Right atrium auricular region (tissue), 2 donors: Measurements from ENCODE around the gene SLC27A1. TPM values are rescaled to one million over a fixed set of nuclear protein-coding genes. Genes with fewer than 3 reads are reported as not detected.
"Not testable (repeated sequence)": the region's sequence is repeated elsewhere in the genome, so short reads cannot be mapped to it uniquely, and the experiment has no call there.

Experiments
- DNase-seq: peaks from one replicate; pipeline ENCODE4 v3.0.0-alpha.2; 2019; ENCODE audit warnings: low spot score
- H3K27ac ChIP-seq, 2 donors: fragments of 200-600 bp; sonication (generic); 1 replicate in 1 of 2; 2 replicates in 1 of 2; pipeline ENCODE4 v1.5.1; 2016 to 2019
- H3K27me3 ChIP-seq, 2 donors: fragments of 200-600 bp; sonication (generic); one replicate each; pipeline versions ENCODE4 v1.5.1 to v1.6.0; 2017 to 2019
- H3K36me3 ChIP-seq: fragments of 200-600 bp; sonication (generic); one replicate; pipeline ENCODE4 v1.5.1; 2016
- H3K4me1 ChIP-seq, 2 donors: fragments of 200-600 bp; sonication (generic); one replicate each; pipeline versions ENCODE4 v1.5.1 to v1.6.0; 2017 to 2019
- H3K4me3 ChIP-seq, 2 donors: fragments of 200-600 bp; sonication (generic); 1 replicate in 1 of 2; 2 replicates in 1 of 2; pipeline ENCODE4 v1.5.1; 2017 to 2019; ENCODE audit warnings: mild to moderate bottlenecking in 1 of 2, moderate library complexity in 1 of 2
- H3K9me3 ChIP-seq, 2 donors: fragments of 200-600 bp; sonication (generic); one replicate each; pipeline ENCODE4 v1.5.1; 2019
- CTCF ChIP-seq, 2 donors: fragments of 200-600 bp; sonication (generic); IDR thresholded peaks; one replicate each; pipeline ENCODE4 v1.5.1; 2019; ENCODE audit warnings: antibody characterized with exemption in 2 of 2
- total RNA-seq, 2 donors: library from RNA; depleted of rRNA; stranded (reverse); fragments of >200 nt; gene quantifications; one replicate each; pipeline ENCODE4 v1.1.0, GENCODE V29; 2016

SLC27A1 gene
- total RNA-seq, 2 donors from 2014 or later, result 31.2 to 65.6 TPM

- DNase-seq, result no peak
- no peak for TF ChIP-seq CTCF (IDR thresholded peaks at IDR 0.05)
- peak overlapping the region; percentile 99 to 100 for H3K27ac ChIP-seq
These were observed 40.1 kb downstream of the SLC27A1 start for GRCh38 chr19:17510220-17510993.

GRCh38 chr19:17511724-17512573 is 41.6 kb downstream of the SLC27A1 start:
- Histone ChIP-seq H3K9me3 (no peaks in the 10 kb centered on the region), H3K4me1 (peaks cover 0 to 29% of the 10 kb centered on the region in 2 donors), H3K27ac (peak overlapping the region; percentile 99 to 100), H3K4me3 (peak overlapping the region; percentile 98 to 99), H3K27me3 (no peaks in the 10 kb centered on the region), H3K36me3 (peaks cover 8% of the 10 kb centered on the region)
- peak; percentile 83 for DNase-seq
- TF ChIP-seq CTCF (IDR thresholded peaks at IDR 0.05), result peak in 1 of 2 donors; percentile 61

More at GRCh38 chr19:17510220-17510993, 40.1 kb downstream of the SLC27A1 start:
- H3K9me3 ChIP-seq, result no peaks in the 10 kb centered on the region
- peaks cover 0 to 35% of the 10 kb centered on the region in 2 donors for H3K4me1 ChIP-seq
- peak overlapping the region; percentile 98 to 99 for H3K4me3 ChIP-seq
- H3K27me3 ChIP-seq, result no peaks in the 10 kb centered on the region
- peaks cover 8% of the 10 kb centered on the region for H3K36me3 ChIP-seq

- Histone ChIP-seq H3K36me3 (peaks cover 14% of the 10 kb centered on the region), H3K27ac (peak overlapping the region; percentile 99 to 100), H3K4me3 (peak overlapping the region; percentile 98 to 99), H3K9me3 (peaks cover 0 to 5% of the 10 kb centered on the region in 2 donors), H3K27me3 (no peaks in the 10 kb centered on the region), H3K4me1 (peaks cover 0 to 29% of the 10 kb centered on the region in 2 donors)
- DNase-seq, result no peak
- no peak for TF ChIP-seq CTCF (IDR thresholded peaks at IDR 0.05)
These were observed 42.2 kb downstream of the SLC27A1 start for GRCh38 chr19:17512574-17512939.

GRCh38 chr19:17515408-17516149 is 45.3 kb downstream of the SLC27A1 start:
- TF ChIP-seq CTCF (IDR thresholded peaks at IDR 0.05), result no peak
- H3K27me3 ChIP-seq, result no peaks in the 10 kb centered on the region
- peaks cover 24% of the 10 kb centered on the region for H3K36me3 ChIP-seq
- peaks cover 0 to 16% of the 10 kb centered on the region in 2 donors for H3K4me1 ChIP-seq
- no peak for DNase-seq
- H3K4me3 ChIP-seq, result no peak overlapping the region
- H3K27ac ChIP-seq, result no peak overlapping the region
- H3K9me3 ChIP-seq, result peaks cover 0 to 15% of the 10 kb centered on the region in 2 donors

- TF ChIP-seq CTCF (IDR thresholded peaks at IDR 0.05), result no peak
- H3K9me3 ChIP-seq, result peaks cover 0 to 15% of the 10 kb centered on the region in 2 donors
- no peak overlapping the region for H3K4me3 ChIP-seq
- H3K36me3 ChIP-seq, result peaks cover 31% of the 10 kb centered on the region
- H3K27ac ChIP-seq, result no peak overlapping the region
- no peaks in the 10 kb centered on the region for H3K27me3 ChIP-seq
- H3K4me1 ChIP-seq, result peaks cover 0 to 5% of the 10 kb centered on the region in 2 donors
- DNase-seq, result no peak
These were observed 47.6 kb downstream of the SLC27A1 start for GRCh38 chr19:17517898-17518297.

- H3K4me1 ChIP-seq, H3K27me3 ChIP-seq, DNase-seq, H3K4me3 ChIP-seq, H3K27ac ChIP-seq: not testable (repeated sequence)
- peaks cover 0 to 15% of the 10 kb centered on the region in 2 donors for H3K9me3 ChIP-seq
- H3K36me3 ChIP-seq, result peaks cover 31% of the 10 kb centered on the region
These were observed 48.3 kb downstream of the SLC27A1 start for GRCh38 chr19:17518654-17519053.
